GM18508 (cell line): ENCODE results near the gene PLS1.
"Not testable (repeated sequence)": the region's sequence is repeated elsewhere in the genome, so short reads cannot be mapped to it uniquely, and the experiment has no call there.

Experiments
- ATAC-seq: cut with Tn5 transposase; IDR thresholded peaks from one replicate; pipeline ENCODE4 v1.9.1; 2021; ENCODE audit warnings: moderate number of reproducible peaks; ENCODE audit not compliant: insufficient read depth, unreplicated experiment

PLS1 gene

DNA sequence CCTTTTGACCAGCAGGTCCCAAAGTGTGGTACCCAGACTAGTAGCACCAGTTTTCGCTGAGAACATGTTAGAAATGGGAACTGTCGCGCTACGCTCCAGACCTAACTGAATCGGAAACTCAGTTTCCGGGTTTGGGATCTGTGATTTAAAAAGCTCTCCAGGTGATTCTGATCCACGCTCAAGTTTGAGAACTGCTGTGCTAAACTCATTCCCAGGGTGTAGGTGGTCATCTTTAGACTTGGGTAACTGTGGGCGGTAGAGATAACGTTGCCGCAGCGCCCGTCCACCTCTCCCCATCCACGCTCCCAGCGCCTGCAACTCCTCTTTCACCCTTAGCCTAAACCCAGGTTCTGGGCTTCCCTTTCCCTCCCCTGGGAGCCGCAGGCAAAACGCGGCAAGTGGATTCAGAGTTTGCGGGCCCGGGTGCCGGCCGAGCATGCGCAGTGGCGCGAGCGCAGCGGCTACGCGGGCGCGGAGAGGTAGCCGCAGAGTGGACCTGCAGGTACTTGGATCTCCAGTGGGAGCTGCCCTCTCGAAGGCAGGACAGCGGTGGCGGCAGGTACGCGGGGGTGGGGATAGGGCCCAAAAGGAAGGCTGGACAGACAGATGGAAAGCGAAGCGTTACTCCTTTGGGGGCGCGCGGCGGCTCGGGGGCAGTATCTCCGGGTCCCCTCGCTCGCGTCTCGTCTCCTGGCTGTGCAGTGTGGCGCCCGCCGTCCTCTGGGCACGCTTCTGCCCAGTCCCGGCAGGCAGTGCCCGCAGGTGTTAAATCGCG lies at the start of gene PLS1:
TSS of gene PLS1 (plus strand) at position 443 of the 775 bp plus-strand sequence. CDS start 67,845 bp downstream, outside the sequence.
- peak; percentile 52 for ATAC-seq

GRCh38 chr3:142549986-142550385 lies 46.2 kb upstream of the PLS1 start:
- no peak for ATAC-seq

GRCh38 chr3:142552579-142552978 lies 43.6 kb upstream of the PLS1 start:
- not testable (repeated sequence) for ATAC-seq

- no peak for ATAC-seq
Measured at GRCh38 chr3:142553741-142554140, 42.5 kb upstream of the PLS1 start.

DNA sequence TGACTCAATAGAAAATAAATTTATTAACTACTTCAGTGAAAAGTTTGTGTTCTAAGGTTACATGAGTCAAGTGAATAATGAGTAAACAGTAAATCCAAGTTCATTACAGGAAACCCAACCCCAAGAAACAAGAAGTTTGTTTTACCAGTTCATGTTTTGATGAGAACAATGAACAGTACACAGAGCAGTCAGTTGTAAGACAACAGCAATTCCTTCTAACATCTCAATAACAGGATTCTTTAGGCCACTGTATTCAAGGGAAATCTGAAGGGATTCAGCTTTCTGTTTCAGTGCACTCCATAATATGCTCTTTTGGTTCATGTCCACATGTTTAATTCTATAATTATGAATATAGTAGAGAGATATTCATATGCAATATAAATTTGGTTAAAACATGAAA lies 36.1 kb upstream of the PLS1 start:
- no peak for ATAC-seq

DNA sequence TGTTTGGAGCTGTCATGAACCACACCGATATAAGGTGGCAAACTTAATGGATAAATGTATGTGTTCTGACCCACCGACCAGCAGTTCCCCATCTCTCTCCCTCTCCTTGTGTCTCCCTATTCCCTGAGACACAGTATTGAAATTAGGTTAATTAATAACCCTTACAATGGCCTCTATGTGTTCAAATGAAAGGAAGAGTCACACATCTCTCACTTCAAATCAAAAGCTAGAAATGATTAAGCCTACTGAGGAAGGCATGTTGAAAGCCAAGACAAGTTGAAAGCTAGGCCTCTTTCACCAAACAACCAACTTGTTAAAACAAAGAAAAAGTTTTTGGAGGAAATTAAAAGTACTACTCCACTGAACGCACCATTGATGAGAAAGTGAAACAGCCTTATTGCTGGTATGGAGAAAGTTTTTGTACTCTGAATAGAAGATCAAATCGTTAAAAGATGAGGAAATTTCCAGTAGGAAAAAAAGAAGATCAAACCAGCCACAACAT lies 32.6 kb upstream of the PLS1 start:
- ATAC-seq = no peak

DNA sequence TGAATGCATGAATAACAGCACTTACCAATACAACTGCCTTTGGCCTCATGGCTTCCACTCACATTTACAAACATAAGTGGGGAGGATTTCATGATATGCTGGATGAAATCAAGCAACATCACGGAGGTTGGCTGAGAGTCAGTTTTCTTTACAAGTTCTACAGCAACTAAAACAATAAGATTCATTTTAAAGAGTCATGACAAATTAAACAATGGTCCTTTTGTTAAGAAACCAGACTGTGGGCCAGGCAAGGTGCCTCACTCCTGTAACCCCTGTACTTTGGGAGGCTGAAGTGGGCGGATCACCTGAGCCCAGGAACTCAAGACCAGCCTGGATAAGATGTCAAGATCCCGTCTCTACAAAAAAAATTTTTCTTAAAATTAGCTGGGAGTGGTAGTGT lies 30.1 kb upstream of the PLS1 start:
- ATAC-seq = no peak

- no peak for ATAC-seq
Measured at GRCh38 chr3:142568393-142569017, 27.7 kb upstream of the PLS1 start.

- ATAC-seq = not testable (repeated sequence)
Measured at GRCh38 chr3:142569422-142569821, 26.8 kb upstream of the PLS1 start.

DNA sequence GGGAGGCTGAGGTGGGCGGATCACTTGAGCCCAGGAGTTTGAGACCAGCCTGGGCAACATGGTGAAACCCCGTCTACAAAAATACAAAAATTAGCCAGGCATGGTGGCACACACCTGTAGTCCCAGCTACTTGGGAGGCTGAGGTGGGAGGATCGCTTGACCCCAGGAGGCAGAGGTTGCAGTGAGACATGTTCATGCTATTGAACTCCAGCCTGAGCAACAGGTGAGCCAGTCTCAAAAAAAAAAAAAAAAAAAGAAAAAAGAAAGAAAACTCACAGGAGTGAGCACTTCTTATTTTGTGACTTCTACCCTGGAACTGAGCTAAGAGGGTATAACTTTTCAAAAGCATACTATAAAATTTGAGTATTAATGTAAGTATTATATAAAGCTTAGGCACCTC lies 22.0 kb upstream of the PLS1 start:
- not testable (repeated sequence) for ATAC-seq

DNA sequence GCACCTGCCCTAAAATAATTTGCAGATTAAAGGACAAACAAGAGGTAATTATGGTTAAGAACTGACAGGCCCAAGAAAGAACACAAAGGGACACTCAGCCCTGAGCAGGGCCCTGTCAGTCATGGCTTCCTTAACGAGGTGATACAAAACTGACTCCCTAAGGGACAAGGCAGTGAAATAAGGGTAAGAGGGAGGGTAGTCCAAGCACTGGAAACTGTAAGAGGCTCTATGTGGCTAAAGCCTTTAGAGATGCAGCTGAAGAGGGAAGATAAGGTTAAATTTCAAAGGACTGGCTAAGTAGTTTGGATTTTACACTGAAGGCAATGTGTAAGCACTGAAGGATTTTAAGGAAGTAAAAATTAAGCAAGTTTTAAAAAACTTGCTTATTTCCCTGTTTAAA lies 21.5 kb upstream of the PLS1 start:
- ATAC-seq = no peak

DNA sequence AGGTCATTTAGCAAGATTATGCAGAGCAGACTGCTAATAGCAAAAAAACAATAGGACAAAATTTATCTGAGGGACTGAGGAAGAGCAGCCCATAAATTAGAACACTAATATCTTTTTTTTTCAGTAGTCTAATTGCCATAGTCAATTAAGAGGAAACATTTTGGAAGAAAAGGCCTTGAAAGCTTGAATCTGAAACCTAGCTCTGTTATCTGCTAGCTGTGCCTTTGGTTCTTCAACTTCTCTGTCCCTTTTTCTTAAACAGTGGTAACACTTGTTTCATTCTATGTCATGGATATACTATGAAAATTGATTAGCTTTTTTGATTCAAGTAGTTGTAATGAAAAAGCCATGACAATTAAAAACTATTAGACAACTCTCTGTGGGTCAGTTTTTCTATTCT lies 19.4 kb upstream of the PLS1 start:
- no peak for ATAC-seq

- ATAC-seq = no peak
Measured at GRCh38 chr3:142577696-142578328, 18.4 kb upstream of the PLS1 start.

- peak; percentile 74 for ATAC-seq
Measured at GRCh38 chr3:142578329-142579223, 17.6 kb upstream of the PLS1 start, which contains the start of gene ATR. ATR (minus strand) TSS chr3:142578733; CDS start chr3:142578704, 29 bp downstream.

DNA sequence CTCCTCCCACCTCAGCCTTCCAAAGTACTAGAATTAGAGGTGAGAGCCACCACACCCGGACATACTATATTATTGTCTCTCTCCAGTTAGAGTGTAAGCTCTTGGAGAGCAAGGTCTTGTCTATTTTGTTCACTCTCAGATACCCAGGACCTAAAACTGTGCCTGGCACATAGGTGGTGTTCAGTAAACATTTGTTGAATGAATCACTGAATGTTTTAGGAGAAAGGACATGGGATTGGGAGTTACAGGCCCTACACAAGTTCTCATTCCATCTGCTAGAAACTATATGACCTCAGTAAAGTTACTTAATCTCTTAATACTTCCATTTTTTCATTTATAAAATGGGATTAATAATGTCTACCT lies 16.2 kb upstream of the PLS1 start:
- ATAC-seq = no peak

DNA sequence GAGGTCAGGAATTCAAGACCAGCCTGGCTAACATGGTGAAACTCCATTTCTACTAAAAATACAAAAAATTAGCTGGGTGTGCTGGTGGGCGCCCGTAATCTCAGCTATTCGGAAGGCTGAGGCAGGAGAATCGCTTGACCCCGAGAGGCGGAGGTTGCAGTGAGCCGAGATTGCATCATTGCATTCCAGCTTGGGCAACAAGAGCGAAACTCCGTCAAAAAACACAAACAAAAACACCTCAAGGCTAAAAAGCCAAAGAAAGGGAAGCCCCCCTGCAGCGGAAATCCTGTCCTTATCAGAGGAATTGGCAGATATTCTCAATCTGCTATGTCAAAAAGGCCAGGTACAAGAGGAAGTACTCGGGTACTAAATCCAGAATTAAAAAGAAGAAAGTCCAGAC lies 15.1 kb upstream of the PLS1 start:
- not testable (repeated sequence) for ATAC-seq

- ATAC-seq = no peak
Measured at GRCh38 chr3:142586803-142587406, 9.3 kb upstream of the PLS1 start.

DNA sequence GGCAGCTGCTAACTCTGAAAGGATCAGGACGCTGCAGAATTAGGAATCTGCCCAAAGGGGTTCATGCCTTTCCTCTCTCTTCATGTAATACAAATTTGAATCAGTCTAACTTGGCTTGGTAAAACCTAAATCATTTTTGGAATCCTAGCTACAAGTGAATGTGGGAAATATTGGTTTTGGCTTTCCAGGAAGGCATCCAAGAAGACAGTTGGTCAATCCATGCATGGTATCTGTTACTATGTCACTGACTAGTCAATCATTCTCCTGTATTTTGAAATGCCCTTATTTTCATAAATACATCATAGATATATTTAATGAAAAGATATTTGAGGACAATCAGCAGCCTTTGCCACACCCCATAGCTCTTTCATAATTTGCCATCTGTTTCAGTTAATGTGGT lies 7.5 kb upstream of the PLS1 start:
- ATAC-seq = no peak

- not testable (repeated sequence) for ATAC-seq
Measured at GRCh38 chr3:142592268-142592667, 3.9 kb upstream of the PLS1 start.

- ATAC-seq = no peak
Measured at GRCh38 chr3:142595141-142595540, 1.1 kb upstream of the PLS1 start.
